ENCODE data around the gene ZNF524. TPM values are rescaled to one million over a fixed set of nuclear protein-coding genes. Genes with fewer than 3 reads are reported as not detected.

ZNF524 gene
- total RNA-seq, 2 experiments from 2014 or later, result 9.2 to 21.6 TPM

GRCh38 chr19:55611983-55612645 lies 12.0 kb downstream of the ZNF524 start:
- no peak overlapping the region for H3K27ac ChIP-seq (ENCODE audit: low read depth, low read length, poor library complexity, severe bottlenecking)
- no peak for DNase-seq (ENCODE audit: low spot score)
- no TSS peak for BruUV-seq (replicated peaks)
- no peak overlapping the region for H2AFZ ChIP-seq (ENCODE audit: low read length)
- no peak for TF ChIP-seq EZH2phosphoT487 (IDR thresholded peaks at IDR 0.05; ENCODE audit: borderline replicate concordance, low read depth, low read length)
- TF ChIP-seq CTCF (conservative IDR thresholded peaks at IDR 0.05; ENCODE audit: low read length), result no peak
- H3K4me3 ChIP-seq (ENCODE audit: low read depth, low read length, poor library complexity, severe bottlenecking), result no peak overlapping the region
- ChIA-PET CTCF (ENCODE audit: unreplicated experiment) (interaction anchor here (0.5 kb wide), 1 partner anchor 273 kb away, joined by 3 read pairs; no protein-coding TSS in a partner anchor), POLR2A (no interaction called here)
- H3K9me2 ChIP-seq (ENCODE audit: insufficient read depth, low read length), result no peaks in the 10 kb centered on the region
- H3K36me3 ChIP-seq (ENCODE audit: insufficient read depth, low read length), result peaks cover 48% of the 10 kb centered on the region
- no peaks in the 10 kb centered on the region for H4K20me1 ChIP-seq (ENCODE audit: insufficient read depth, low read length)
- no peaks in the 10 kb centered on the region for H3K9me3 ChIP-seq (ENCODE audit: low read length)
- H3K4me2 ChIP-seq (ENCODE audit: low read length), result no peak overlapping the region
- intact Hi-C loops (cut with micrococcal nuclease; ENCODE audit: unreplicated experiment), result no loop called here
- peaks cover 12% of the 10 kb centered on the region for H3K79me2 ChIP-seq (ENCODE audit: insufficient read depth, low read depth, low read length)
- H3K4me1 ChIP-seq (ENCODE audit: insufficient read depth, low read length, poor library complexity, severe bottlenecking), result peaks cover under 1% of the 10 kb centered on the region

DNA sequence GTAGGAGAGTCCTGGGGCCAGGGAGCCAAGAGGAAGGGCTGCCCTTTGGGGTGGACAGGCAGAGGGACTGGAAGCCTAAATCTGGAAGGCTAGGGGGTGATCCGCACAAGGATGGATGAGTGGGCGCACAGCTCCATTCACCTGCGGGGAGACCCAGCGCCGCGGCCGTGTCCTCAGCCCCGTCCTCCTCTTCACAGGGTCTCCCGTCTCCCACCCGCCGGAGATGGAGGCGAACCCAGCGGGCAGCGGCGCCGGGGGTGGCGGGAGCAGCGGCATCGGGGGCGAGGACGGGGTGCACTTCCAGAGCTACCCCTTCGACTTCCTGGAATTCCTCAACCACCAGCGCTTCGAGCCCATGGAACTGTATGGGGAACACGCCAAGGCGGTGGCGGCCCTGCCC lies 13.3 kb downstream of the ZNF524 start:
- Histone ChIP-seq H2AFZ (ENCODE audit: low read length) (no peak overlapping the region), H3K4me1 (ENCODE audit: insufficient read depth, low read length, poor library complexity, severe bottlenecking) (no peaks in the 10 kb centered on the region), H3K9me3 (ENCODE audit: low read length) (no peaks in the 10 kb centered on the region), H3K4me2 (ENCODE audit: low read length) (no peak overlapping the region), H3K36me3 (ENCODE audit: insufficient read depth, low read length) (peaks cover 53% of the 10 kb centered on the region), H3K79me2 (ENCODE audit: insufficient read depth, low read depth, low read length) (0 out of 2 replicates have a peak, but pooled peaks cover 3% of the 10 kb centered on the region), H3K27ac (ENCODE audit: low read depth, low read length, poor library complexity, severe bottlenecking) (no peak overlapping the region), H4K20me1 (ENCODE audit: insufficient read depth, low read length) (no peaks in the 10 kb centered on the region), H3K9me2 (ENCODE audit: insufficient read depth, low read length) (no peaks in the 10 kb centered on the region), H3K4me3 (ENCODE audit: low read depth, low read length, poor library complexity, severe bottlenecking) (no peak overlapping the region)
- ChIA-PET CTCF (ENCODE audit: unreplicated experiment) (no interaction called here), POLR2A (no interaction called here)
- intact Hi-C loops (cut with micrococcal nuclease; ENCODE audit: unreplicated experiment), result no loop called here
- no peak for DNase-seq (ENCODE audit: low spot score)
- BruUV-seq (replicated peaks), result no TSS peak
- TF ChIP-seq EZH2phosphoT487 (IDR thresholded peaks at IDR 0.05; ENCODE audit: borderline replicate concordance, low read depth, low read length) (no peak), CTCF (conservative IDR thresholded peaks at IDR 0.05; ENCODE audit: low read length) (no peak)

DNA sequence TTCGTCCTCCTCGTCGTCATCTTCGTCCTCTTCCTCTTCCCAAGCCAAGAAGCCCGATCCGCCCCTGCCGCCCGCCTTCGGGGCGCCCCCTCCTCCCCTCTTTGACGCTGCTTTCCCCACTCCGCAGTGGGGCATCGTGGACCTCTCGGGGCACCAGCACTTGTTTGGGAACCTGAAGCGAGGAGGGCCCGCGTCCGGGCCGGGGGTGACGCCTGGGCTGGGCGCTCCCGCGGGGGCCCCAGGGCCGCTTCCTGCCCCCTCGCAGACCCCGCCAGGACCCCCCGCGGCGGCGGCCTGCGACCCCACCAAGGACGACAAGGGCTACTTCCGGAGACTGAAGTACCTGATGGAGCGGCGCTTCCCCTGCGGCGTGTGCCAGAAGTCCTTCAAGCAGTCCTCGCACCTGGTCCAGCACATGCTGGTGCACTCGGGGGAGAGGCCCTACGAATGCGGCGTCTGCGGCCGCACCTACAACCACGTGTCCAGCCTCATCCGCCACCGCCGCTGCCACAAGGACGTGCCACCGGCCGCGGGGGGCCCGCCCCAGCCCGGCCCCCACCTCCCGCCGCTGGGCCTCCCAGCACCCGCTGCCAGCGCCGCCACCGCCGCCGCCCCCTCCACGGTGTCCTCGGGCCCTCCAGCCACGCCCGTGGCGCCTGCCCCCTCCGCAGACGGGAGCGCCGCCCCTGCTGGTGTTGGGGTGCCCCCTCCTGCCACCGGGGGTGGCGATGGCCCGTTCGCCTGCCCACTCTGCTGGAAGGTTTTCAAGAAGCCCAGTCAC lies 14.0 kb downstream of the ZNF524 start:
- Histone ChIP-seq H3K9me2 (ENCODE audit: insufficient read depth, low read length) (no peaks in the 10 kb centered on the region), H3K27ac (ENCODE audit: low read depth, low read length, poor library complexity, severe bottlenecking) (no peak overlapping the region), H2AFZ (ENCODE audit: low read length) (no peak overlapping the region), H3K9me3 (ENCODE audit: low read length) (no peaks in the 10 kb centered on the region), H3K4me1 (ENCODE audit: insufficient read depth, low read length, poor library complexity, severe bottlenecking) (no peaks in the 10 kb centered on the region), H3K4me2 (ENCODE audit: low read length) (no peak overlapping the region), H3K4me3 (ENCODE audit: low read depth, low read length, poor library complexity, severe bottlenecking) (no peak overlapping the region), H3K36me3 (ENCODE audit: insufficient read depth, low read length) (peaks cover 47% of the 10 kb centered on the region), H4K20me1 (ENCODE audit: insufficient read depth, low read length) (no peaks in the 10 kb centered on the region), H3K79me2 (ENCODE audit: insufficient read depth, low read depth, low read length) (no peaks in the 10 kb centered on the region)
- TF ChIP-seq EZH2phosphoT487 (IDR thresholded peaks at IDR 0.05; ENCODE audit: borderline replicate concordance, low read depth, low read length), result no peak
- TF ChIP-seq CTCF (conservative IDR thresholded peaks at IDR 0.05; ENCODE audit: low read length), result no peak
- ChIA-PET CTCF (ENCODE audit: unreplicated experiment) (no interaction called here), POLR2A (no interaction called here)
- intact Hi-C loops (cut with micrococcal nuclease; ENCODE audit: unreplicated experiment), result no loop called here
- no peak for DNase-seq (ENCODE audit: low spot score)
- no TSS peak for BruUV-seq (replicated peaks)

Measured in OCI-LY7 (cell line).